Parathyroid adenoma (tissue), 2 donors: ENCODE measurements around the gene LAMC3.

Source experiments
- H2AFZ ChIP-seq: fragments of 300-600 bp; sonication (generic); one replicate; pipeline ENCODE4 v1.7.0; 2017; ENCODE audit warnings: antibody characterized with exemption, mild to moderate bottlenecking
- H3K27ac ChIP-seq: fragments of 300-600 bp; sonication (generic); one replicate; pipeline ENCODE4 v1.7.0; 2017
- H3K27me3 ChIP-seq: fragments of 300-600 bp; sonication (generic); one replicate; pipeline ENCODE4 v1.7.0; 2017; ENCODE audit warnings: low read length; ENCODE audit not compliant: control insufficient read depth, insufficient read depth
- H3K36me3 ChIP-seq: fragments of 300-600 bp; sonication (generic); one replicate; pipeline ENCODE4 v1.7.0; 2017; ENCODE audit warnings: low read length; ENCODE audit not compliant: control insufficient read depth, insufficient read depth
- H3K4me1 ChIP-seq: fragments of 300-600 bp; sonication (generic); one replicate; pipeline ENCODE4 v1.7.0; 2017; ENCODE audit warnings: control low read depth
- H3K4me2 ChIP-seq: fragments of 300-600 bp; sonication (generic); one replicate; pipeline ENCODE4 v1.7.0; 2017; ENCODE audit warnings: low read length
- H3K4me3 ChIP-seq: fragments of 300-600 bp; sonication (generic); one replicate; pipeline ENCODE4 v1.7.0; 2017; ENCODE audit warnings: low read depth, low read length
- H3K79me2 ChIP-seq: fragments of 300-600 bp; sonication (generic); one replicate; pipeline ENCODE4 v1.7.0; 2017; ENCODE audit warnings: control low read depth
- H3K9ac ChIP-seq: fragments of 300-600 bp; sonication (generic); one replicate; pipeline ENCODE4 v1.7.0; 2017; ENCODE audit warnings: mild to moderate bottlenecking
- H3K9me3 ChIP-seq: fragments of 300-600 bp; sonication (generic); one replicate; pipeline ENCODE4 v1.7.0; 2017; ENCODE audit warnings: low read length; ENCODE audit not compliant: control insufficient read depth
- CTCF ChIP-seq: fragments of 300-600 bp; sonication (generic); IDR thresholded peaks from one replicate; pipeline ENCODE4 v1.7.0; 2017; ENCODE audit warnings: antibody characterized with exemption, mild to moderate bottlenecking
- donor health status: primary hyperparathyroidism.

Gene LAMC3

GRCh38 chr9:131103024-131103423 is 94.0 kb downstream of the LAMC3 start:
- Histone ChIP-seq H3K9me3 (no peaks in the 10 kb centered on the region), H3K4me3 (no peak overlapping the region), H3K4me1 (peaks cover 20% of the 10 kb centered on the region), H3K79me2 (no peaks in the 10 kb centered on the region), H3K27ac (peak overlapping the region; percentile 71), H3K36me3 (no peaks in the 10 kb centered on the region), H3K9ac (no peak overlapping the region), H3K4me2 (peak overlapping the region; percentile 48), H3K27me3 (no peaks in the 10 kb centered on the region), H2AFZ (peak overlapping the region; percentile 28)
- TF ChIP-seq CTCF: no peak

GRCh38 chr9:131103535-131103934 is 94.6 kb downstream of the LAMC3 start:
- no peak overlapping the region for H2AFZ ChIP-seq
- no peaks in the 10 kb centered on the region for H3K79me2 ChIP-seq
- no peaks in the 10 kb centered on the region for H3K27me3 ChIP-seq
- H3K9me3 ChIP-seq: no peaks in the 10 kb centered on the region
- no peak overlapping the region for H3K9ac ChIP-seq
- no peak overlapping the region for H3K4me2 ChIP-seq
- H3K36me3 ChIP-seq: no peaks in the 10 kb centered on the region
- H3K4me1 ChIP-seq: peaks cover 19% of the 10 kb centered on the region
- no peak for TF ChIP-seq CTCF
- no peak overlapping the region for H3K4me3 ChIP-seq
- no peak overlapping the region for H3K27ac ChIP-seq

GRCh38 chr9:131104016-131104740 is 95.2 kb downstream of the LAMC3 start:
- Histone ChIP-seq H3K27me3 (no peaks in the 10 kb centered on the region), H3K4me3 (no peak overlapping the region), H3K4me2 (no peak overlapping the region), H3K79me2 (no peaks in the 10 kb centered on the region), H3K9ac (no peak overlapping the region), H3K9me3 (no peaks in the 10 kb centered on the region), H3K27ac (no peak overlapping the region), H3K36me3 (no peaks in the 10 kb centered on the region), H3K4me1 (peaks cover 13% of the 10 kb centered on the region), H2AFZ (no peak overlapping the region)
- TF ChIP-seq CTCF: no peak

- H3K27ac ChIP-seq: no peak overlapping the region
- H3K36me3 ChIP-seq: no peaks in the 10 kb centered on the region
- no peaks in the 10 kb centered on the region for H3K27me3 ChIP-seq
- H3K4me3 ChIP-seq: no peak overlapping the region
- no peaks in the 10 kb centered on the region for H3K79me2 ChIP-seq
- H3K4me2 ChIP-seq: no peak overlapping the region
- H3K9me3 ChIP-seq: no peaks in the 10 kb centered on the region
- H3K4me1 ChIP-seq: peaks cover 11% of the 10 kb centered on the region
- H3K9ac ChIP-seq: no peak overlapping the region
- no peak for TF ChIP-seq CTCF
- no peak overlapping the region for H2AFZ ChIP-seq
Observed at GRCh38 chr9:131105952-131106351, 97.0 kb downstream of the LAMC3 start.

- Histone ChIP-seq H3K27me3 (no peaks in the 10 kb centered on the region), H2AFZ (no peak overlapping the region), H3K9me3 (no peaks in the 10 kb centered on the region), H3K27ac (no peak overlapping the region), H3K4me3 (no peak overlapping the region), H3K79me2 (no peaks in the 10 kb centered on the region), H3K36me3 (no peaks in the 10 kb centered on the region), H3K4me1 (no peaks in the 10 kb centered on the region), H3K4me2 (no peak overlapping the region), H3K9ac (no peak overlapping the region)
- TF ChIP-seq CTCF: no peak
Observed at GRCh38 chr9:131107760-131108159, 98.8 kb downstream of the LAMC3 start.
